A549 treated with AZD2906 at 1 μM for 4 hours (cell line): Measurements from ENCODE around the gene NSUN5. TPM values are rescaled to one million over a fixed set of nuclear protein-coding genes. Genes with fewer than 3 reads are reported as not detected.

Source experiments
- total RNA-seq: library from RNA; stranded (reverse); fragments of 200-300 nt; extraction: Qiagen RNA extraction; gene quantifications from 5 replicates; pipeline ENCODE4 v1.2.3, GENCODE V29; 2022

The NSUN5 gene
- total RNA-seq, result 54.4 to 71.2 TPM (median 68.9 TPM) in 5 replicates

GRCh38 chr7:73308665-73309214 lies at the start of gene NSUN5:
Gene NSUN5 (minus strand): TSS chr7:73308826. CDS start chr7:73308790, 36 bp downstream.

DNA sequence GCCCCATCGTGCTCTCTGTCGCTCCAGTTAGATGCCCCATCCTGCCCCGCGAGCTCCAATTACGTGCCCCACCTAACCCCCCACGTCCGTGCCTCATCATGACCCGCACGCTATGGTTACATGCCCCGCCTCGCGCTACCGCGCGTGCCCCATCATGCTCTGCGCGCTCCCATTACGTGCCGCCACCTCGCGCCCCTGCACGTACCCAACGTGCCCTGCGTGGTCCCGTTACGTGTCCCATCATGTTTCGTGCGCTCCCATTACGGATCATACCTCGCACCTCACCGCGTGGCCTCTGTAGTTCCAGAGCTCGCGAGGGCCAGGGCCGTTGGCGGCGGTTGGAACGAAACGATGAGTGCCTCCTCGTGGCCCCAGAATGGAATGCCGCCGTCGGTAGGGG lies 19.3 kb upstream of the NSUN5 start, which contains the start of the genes FKBP6 and TRIM50:
Gene FKBP6 (plus strand): TSS at position 240 of the 400 bp plus-strand sequence. CDS start 268 bp downstream, outside the sequence.
Gene TRIM50 (minus strand): TSS at position 161 of the 400 bp plus-strand sequence. CDS start 3,295 bp downstream, outside the sequence.

Other genes with a start within 250 kb of the NSUN5 start
- not detected in 5 replicates for gene SPDYE9, start 222.8 kb downstream of the NSUN5 start, total RNA-seq
- gene TRIM50, start 19.3 kb upstream of the NSUN5 start, total RNA-seq, result not detected in 5 replicates
- gene FKBP6, start 19.3 kb upstream of the NSUN5 start, total RNA-seq, result not detected in 5 replicates
- gene FZD9, start 125.0 kb upstream of the NSUN5 start, total RNA-seq, result 1.3 to 2.3 TPM (median 2.0 TPM) in 5 replicates
- 48.9 to 66.0 TPM (median 55.1 TPM) in 5 replicates for gene BAZ1B, start 213.5 kb upstream of the NSUN5 start, total RNA-seq
- gene BCL7B, start 248.9 kb upstream of the NSUN5 start, total RNA-seq, result 62.0 to 74.0 TPM (median 68.5 TPM) in 5 replicates